CD4-positive, alpha-beta T cell treated with Interleukin-12 subunit alpha and Interleukin-12 subunit beta, for 1 hour (primary cell): ENCODE measurements around the gene BTBD9.

Source experiments
- DNase-seq: peaks from one replicate; pipeline ENCODE4 v3.0.0-alpha.2; 2020

BTBD9 gene

DNA sequence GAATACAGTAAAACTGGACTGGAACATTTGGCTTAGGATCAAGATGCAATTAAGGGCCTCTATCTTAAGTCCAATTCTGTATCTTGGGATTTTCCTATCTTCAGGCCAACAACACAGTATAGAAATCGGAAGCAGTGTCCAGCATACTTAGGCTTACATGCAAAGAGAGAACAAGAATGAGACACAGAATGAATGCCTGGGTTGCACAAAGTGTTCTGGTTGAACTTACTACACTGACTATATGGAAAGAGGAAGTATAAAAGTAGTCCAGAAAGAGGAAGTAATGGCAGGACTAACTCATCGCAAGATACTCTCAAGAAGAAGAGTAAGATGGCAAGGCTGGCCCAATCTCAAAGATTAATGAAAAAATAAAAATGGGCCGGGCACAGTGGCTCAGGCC is 87.6 kb downstream of the BTBD9 start:
- DNase-seq: no peak

DNA sequence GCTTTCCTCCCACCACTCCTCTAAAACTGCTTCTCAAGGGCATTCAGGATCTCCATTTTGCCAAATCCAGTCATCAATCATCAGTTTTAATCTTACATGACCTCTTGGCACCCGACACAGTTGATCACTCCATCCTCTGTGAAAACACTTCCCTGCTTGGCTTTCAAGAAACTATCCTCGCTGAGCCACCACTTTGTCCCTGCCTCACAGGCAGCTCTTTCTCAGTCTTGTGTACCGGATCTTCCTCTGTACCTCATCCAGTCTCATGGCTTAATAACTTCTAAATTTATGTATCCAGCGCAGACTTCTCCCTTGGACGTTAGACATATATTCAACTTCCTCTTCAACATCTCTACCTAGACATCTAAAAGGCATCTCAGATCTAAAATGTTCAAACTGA is 89.9 kb downstream of the BTBD9 start:
- DNase-seq: no peak

DNA sequence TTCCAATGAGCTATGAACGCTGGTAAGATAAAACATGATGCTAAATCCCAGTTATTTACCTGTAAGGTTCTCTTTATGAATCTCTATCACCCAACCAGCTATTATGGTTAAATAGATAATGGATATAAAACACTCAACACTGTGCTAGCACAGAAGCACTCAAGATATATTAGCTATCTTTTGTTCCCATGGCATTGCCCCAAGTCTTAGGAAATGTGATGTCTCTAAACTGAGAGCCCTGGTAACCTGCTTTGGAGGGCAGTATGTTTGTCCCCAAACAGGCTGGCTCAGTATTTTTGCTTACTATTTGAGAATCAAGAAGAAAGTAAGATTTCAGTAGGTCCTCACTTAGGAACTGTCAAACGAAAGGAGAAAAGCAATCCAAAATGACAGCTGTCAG is 90.5 kb downstream of the BTBD9 start:
- no peak for DNase-seq

DNA sequence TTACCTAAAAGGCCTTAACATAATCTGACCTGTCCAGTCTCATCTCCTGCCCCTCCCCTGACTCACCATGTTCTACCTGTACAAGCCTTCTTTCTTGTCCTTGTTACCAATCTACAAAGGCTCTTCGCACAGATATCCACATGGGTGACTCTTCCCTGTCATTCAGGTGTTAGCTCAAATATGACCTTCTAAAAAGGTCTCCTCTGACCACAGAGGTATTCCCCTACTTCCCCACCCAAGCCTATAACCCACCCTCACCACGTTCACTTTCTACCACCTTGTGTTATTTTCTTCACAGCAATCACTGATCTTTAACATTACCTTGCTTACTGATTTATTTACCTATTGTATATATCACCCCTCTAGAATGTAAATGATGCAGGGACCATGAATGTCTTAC is 96.7 kb downstream of the BTBD9 start:
- no peak for DNase-seq

DNA sequence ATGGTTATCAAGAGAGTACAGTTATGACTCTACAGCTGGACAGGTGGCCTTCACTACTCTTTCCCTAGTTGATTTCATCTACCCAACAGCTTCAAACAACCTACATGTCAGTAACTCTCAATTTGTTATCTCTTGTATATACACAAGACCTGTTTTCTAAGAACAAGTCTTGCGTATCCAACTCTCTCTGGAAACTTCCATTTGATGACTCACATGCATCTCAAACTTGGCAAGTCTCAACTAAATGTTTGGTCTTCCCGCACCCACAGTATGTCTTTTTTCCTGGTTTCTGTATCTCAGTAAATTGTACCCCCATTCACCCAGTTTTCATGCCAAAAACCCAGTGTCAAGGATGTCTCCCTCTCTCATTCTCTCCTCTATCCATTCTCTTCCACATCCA is 97.7 kb downstream of the BTBD9 start:
- no peak for DNase-seq

DNA sequence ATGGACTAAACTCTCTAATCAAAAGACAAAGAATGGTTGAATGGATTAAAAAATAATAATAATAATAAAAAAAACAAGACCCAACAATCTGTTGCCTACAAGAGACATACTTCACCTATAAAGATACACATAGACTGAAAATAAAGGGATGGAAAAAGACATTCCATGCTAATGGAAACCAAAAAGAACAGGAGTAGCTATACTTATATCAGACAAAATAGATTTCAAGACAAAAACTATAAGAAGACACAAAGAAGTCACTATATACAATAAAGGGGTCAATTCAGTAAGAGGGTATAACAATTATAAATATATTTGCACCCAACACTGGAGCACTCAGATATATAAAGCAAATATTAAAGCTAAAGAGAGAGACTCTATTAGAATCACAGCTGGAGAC is 106.7 kb downstream of the BTBD9 start:
- DNase-seq: no peak

DNA sequence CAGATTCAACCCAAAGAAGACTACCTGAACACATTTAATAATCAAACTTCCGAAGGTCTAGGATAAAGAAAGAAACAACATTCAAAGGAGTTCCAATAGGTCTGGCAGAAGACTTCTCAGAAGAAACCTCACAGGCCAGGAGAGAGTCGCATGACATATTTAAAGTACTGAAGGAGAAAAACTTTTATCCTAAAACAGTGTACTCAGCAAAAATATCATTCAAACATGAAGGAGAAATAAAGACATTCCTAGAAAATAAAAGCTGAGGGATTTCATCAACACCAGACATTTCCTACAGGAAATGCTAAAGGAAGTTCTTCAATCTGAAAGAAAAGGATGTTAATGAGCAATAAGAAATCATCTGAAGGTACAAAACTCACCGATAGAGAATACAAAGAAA is 108.6 kb downstream of the BTBD9 start:
- DNase-seq: no peak

DNA sequence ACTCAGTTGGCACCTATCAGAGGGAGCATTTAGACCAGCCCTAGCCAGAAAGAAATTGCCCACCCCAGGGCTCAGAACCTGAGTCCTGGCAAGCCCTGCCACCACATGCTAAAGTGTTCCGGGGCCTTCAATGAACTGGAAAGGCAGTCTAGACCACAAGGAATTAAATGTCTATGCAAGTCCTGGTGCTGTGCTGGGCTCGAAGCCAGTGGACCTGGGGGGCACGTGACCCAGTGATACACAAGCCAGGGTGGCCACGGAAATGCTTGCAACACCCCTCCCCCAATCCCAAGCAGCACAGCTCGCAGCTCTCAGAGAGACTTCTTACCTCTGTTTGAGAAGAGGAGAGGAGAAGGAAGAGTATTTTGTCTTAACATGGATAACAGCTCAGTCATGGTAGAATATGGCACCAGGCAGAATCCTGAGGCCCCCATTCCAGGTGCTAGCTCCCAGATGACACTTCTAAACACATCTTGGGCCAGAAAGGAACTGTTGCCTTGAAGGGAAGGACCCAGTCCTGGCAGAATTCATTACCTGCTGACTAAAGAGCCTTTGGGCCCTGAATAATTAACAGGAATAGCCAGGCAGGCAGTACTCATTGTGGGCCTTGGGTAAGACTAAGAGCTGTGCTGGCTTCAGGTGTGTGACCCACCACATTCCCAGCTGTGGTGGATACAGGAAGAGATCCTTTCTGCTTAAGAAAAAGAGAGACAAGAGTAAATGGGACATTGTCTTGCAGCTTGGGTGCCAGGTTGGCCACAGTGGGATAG is 111.3 kb downstream of the BTBD9 start:
- DNase-seq: no peak

DNA sequence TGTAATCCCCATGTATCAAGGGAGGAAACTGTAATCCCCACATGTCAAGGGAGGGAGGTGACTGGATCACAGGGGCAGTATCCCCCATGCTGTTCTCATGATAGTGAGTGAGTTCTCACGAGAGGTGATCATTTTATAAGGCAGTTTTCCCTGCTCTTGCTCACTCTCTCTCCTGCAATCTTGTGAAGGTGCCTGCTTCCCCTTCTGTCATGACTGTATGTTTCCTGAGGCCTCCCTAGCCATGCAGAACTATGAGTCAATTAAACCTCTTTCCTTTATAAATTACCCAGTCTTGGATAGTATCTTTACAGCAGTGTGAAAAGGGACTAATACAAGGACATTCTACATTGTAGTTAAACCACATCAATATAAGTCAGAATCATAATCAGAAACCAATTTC is 112.4 kb downstream of the BTBD9 start:
- DNase-seq: no peak

DNA sequence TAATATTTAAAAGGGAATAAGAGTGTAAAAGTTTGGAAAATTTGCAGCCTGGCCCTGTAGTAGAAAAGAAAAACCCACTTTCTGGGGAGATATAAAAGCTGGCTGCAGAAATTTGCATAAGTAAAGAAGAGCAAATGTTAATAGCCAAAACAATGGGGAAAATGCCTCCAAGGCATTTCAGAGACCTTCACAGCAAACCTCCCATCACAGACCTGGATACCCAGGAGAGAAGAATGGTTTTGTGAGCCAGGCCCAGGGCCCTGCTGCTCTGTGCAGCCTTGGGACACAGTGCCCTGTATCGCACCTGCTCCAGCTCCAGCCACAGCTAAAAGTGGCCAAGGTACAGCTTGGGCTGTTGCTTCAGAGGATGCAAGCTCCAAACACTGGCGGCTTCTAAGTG is 113.8 kb downstream of the BTBD9 start:
- DNase-seq: no peak

DNA sequence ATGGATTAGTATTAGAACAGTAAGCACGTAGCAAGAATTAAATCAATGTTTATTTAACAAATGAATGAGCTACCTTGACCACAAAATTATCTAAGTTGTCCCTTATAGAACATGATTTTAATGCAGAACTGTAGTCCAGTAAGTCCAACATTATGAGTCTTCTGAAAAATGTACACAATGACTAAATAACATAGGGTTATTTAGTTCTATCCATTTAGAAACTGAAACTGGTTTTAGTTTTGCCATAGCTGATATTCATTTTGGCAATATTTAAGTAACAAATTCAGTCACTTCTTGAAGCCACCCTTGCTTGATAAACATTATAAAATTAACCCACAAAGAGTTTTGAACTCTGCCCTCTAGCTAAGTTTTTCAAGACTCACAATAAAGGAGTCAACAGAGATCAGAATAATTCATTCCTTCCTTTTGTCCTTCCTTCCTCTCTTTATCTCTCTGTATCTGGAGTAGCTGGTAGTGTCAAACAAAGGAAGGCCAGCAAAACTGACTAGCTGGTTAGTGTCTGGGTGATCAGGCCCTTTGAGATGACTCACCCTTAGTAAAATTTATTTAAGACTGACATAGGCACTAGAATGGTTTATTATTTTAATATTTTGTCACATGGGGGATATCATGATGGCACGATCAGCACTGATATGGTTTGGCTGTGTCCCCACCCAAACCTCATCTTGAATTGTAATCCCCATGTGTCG is 115.1 kb downstream of the BTBD9 start:
- DNase-seq: no peak

DNA sequence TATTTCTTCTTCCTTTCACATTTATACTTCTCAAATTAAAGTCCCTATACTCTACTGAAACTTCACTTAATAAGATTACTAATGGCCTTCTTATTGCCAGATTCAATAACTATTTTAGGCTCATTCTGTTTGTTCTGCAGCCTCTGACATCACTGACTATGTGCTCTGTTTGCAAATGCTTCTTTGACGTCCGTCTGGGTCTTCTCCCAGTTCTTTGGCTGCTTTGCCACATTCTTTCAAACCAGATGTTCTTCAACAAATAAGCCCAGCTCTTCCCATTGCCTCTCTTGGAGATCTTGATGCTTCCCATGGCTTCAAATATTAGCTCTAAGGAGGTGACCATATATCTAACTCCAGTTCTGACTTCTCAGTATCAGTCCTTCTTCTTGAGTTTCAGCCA is 117.4 kb downstream of the BTBD9 start:
- DNase-seq: no peak

DNA sequence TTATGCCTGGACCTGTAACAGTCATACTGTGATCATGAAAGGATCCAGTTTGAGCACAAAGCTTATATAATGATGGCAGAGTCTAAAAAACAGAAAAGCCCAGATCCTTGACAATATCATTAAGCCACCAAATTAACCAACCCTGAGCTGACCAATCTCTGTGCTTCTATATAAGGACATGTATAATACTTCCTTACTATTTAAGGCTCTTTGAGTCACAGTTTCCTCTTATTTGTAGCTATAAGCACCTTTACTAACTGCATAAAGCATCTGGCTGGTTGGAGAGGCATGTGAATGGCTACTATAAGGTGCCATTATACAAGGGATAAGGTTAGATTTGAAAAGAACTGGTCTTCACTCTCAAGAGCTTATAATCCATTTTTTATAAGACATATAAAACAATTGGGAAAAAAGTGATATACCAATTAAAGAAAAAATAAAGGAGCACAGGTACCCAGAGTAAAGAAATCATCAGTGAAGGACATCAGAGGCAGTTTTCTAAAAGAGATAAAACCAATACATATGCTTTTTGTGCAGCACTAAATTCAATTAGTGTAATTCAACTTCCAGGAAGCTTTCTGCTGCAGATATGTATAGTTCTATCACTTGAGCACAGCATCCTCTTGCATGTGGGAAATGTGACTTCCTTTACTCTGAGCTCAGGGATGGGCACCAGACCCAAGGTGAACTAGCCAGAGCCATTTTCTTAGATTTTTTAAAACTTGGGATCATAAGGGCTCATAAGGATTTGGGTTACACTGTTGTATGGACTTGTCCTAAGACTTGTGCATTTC is 121.0 kb downstream of the BTBD9 start:
- DNase-seq: no peak

DNA sequence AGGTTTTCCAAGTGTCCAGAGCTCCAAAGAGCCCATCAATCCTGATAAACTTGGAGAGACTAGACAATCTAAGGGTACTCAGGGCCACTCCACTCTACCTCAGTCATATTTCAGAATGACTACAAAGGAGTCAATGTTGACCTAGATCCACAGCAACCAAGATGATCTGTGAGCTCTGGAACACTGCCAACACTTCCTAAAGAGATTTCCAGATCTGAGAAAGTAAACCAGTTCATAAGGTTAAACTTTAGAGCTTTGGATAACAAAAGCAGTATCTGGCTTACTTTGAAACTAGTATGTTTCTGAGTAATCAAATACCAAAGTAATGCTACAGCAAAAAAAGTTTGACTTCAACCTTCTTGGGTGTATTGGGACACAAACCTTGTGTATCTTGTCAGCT is 122.7 kb downstream of the BTBD9 start:
- DNase-seq: no peak

DNA sequence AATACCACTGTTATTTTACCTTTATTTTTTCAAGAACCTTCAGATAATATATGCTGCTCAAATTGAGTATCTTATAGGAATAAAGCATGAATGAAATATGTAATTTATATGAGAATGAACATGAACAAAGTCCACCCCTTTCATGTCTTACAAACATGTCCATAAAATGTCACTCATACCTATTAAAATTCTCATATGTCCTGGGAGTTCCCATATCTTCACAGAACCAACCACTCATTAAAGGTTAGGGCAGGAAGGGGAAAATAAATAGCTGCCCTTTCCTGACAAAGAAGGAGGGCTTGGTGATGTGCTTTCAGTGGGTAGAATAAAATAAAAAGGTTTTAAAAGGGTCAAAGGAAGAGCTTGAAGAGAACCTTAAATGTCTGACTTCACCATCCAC is 125.3 kb downstream of the BTBD9 start:
- no peak for DNase-seq

DNA sequence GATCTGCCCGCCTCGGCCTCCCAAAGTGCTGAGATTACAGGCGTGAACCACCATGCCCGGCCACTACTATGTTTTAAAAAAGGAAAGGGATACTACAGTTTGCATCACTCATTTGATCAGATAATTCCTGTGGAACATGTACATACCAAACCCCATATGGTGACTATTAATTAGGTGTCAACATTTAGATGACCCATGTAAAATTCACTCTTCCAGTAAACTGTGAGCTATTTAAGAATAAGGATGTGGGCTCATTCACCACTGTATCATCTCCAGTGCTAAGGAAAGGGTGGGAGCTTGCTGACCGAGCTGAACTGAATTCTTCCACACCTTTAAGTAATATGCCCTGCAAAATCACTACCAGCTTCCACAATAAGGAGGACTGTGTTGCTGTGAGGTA is 127.5 kb downstream of the BTBD9 start:
- DNase-seq: no peak

DNA sequence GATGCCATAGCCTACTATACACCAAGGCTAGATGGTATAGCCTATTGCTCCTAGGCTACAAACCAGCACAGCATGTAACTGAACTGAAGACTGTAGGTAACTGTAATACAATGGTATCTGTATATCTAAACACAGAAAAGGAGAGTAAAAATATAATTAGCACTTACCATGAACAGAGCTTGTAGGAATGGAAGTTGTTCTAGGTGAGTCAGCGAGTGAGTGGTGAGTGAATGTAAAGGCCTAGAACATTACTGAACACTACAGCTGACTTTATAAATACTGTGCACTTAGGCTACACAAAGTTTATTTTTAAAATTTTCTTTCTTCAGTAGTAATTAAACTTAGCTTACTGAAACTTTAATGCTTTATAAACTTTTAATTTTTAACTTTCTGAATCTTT is 129.5 kb downstream of the BTBD9 start:
- no peak for DNase-seq

DNA sequence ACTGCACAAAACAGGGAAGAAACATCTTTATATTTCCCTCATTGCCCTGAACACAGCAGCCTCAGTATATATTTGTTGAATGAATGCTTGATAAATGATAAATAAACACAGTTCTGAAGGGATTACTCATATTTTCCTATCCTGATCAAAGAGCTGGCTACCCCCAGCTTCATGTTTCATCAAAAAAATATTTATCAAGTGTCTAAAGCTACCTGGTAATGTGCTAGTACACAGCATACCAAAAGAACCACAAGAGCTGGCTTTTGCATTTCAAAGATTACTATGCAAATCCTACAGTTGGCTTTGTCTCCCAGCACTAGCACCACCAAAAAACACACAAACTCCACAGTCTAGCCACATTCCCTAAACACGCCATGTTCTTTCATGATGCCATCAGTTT is 130.0 kb downstream of the BTBD9 start:
- DNase-seq: no peak

DNA sequence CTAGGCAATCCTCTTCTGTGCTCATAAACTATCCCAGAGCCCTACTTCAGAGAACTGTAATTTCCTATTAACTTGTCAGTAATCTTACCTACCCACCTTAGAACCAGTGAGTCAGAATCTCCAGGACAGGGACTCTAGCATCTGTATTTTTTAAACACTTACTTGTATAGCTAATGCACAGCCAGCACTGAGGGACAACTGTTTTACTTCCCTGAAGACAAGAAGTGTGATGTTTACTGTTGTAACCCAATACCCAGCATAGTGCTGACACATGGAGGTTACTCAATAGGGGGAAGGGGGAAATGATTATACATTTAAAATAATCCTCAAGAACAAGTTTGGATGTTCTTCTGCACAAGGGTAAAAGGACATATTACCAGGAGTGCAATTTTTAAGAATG is 130.8 kb downstream of the BTBD9 start:
- no peak for DNase-seq

DNA sequence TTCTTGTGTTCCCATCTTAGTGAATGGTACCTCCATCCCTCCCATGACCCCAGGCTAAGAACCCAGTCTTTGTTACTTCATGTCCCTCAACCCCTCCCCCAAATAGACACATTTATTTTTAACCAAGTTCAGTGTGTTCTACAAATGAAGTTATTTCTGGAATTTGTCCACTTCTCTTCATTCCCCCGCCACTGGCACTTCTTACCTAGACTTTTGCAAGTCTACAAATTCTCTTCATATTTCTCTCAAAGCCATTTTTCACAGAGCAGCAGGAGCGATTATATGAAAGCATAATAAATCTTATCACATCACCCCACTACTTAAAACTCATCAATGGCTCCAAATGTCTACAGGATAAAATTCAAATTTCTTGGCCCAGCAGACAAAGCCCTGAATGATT is 131.4 kb downstream of the BTBD9 start:
- no peak for DNase-seq

DNA sequence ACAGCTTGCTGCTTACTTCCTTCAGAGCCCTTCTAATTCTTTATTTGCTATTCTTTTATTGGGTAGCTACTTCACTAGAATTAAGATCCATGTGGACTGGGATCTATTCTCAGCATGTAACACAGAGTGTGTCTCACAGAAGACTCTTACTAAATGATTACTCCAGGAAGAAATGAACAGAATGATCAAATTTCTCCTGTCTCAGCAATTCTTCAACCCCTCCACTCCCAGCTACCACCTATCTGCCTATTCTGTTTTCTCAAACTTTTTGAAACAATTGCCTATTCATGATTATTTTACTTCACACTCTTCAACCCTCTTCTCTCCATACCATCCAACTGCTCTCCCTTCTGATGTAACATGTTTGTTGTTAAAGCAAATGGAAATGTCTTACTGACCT is 132.6 kb downstream of the BTBD9 start:
- no peak for DNase-seq

DNA sequence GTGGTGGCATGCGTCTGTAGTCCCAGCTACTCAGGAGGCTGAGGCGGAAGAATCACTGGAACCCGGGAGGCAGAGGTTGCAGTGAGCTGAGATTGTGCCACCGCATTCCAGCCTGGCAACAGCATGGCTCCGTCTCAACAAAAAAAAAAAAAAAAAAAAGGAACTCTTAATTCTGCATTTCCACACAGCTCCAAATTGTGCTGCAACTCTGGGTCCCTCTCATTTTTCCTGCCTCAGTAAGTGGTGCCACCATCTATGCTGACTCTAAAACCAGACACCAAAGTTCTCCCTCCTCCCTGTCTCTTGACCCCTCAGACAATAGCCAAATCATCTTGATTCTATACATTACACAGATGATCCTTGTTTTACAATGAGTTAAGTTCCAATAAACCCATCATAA is 133.9 kb downstream of the BTBD9 start:
- DNase-seq: no peak

DNA sequence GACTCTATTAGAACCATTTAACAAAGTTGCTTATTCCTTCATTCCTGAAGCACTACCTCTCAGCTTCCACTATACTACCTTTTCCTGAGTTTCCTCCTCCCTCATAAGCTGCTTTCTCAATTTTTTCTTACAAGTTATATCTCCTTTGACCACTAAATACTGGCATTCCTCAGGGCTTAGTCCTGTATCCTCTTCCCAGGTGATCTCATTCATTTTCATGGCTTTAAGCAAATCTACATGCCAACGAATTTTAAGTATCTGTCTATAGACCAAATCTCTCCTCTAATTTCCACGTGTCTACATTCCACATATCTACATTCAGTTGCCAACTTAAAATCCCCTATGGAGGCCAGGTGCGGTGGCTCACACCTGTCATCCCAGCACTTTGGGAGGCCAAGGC is 134.7 kb downstream of the BTBD9 start:
- no peak for DNase-seq
